Urothelium cell line (cell line): ENCODE results near the gene PDLIM5.
"Not testable (repeated sequence)": the region's sequence is repeated elsewhere in the genome, so short reads cannot be mapped to it uniquely, and the experiment has no call there.

Source experiments
- DNase-seq: peaks from one replicate; pipeline ENCODE4 v3.0.0; 2011; ENCODE audit warnings: low spot score, mixed read lengths
- FAIRE-seq: peaks from 2 replicates; lab custom pipeline; 2011; peaks lifted over from hg19 to GRCh38; lab: Jason Lieb, UNC

The PDLIM5 gene

DNA sequence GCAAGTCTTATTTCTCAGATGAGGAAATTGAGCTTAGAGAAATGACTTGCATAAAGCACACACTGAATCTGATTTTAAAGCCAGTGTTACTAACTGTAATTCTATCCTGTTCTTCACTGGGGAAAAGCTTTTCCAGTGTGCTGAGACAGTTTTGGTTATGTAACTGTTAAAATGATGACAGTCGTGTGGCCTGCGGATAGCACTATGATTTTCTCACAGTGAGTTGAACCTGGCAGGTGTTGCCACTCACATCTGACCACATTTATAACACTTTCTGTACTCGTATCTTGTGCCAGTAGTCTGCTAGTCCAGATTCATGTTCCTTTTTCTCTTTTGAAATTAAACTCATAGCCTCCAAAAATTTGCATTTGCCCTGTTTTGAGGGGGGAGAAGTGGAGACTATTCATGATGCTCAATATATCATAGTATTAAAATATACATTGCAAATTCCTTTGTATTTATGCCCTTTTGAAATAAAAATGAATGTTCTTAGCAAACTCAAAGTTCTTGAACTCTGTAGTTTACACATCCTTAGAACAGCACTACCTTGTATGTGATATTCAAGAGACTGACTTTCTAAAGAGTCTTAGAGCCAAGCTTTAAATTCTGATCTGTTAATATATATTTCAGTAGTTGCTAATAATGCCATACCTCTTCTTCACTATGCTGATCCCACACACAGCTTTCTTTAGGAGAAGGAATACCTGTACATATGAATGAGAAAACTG, 132.3 kb downstream of the PDLIM5 start:
- FAIRE-seq = no peak

DNA sequence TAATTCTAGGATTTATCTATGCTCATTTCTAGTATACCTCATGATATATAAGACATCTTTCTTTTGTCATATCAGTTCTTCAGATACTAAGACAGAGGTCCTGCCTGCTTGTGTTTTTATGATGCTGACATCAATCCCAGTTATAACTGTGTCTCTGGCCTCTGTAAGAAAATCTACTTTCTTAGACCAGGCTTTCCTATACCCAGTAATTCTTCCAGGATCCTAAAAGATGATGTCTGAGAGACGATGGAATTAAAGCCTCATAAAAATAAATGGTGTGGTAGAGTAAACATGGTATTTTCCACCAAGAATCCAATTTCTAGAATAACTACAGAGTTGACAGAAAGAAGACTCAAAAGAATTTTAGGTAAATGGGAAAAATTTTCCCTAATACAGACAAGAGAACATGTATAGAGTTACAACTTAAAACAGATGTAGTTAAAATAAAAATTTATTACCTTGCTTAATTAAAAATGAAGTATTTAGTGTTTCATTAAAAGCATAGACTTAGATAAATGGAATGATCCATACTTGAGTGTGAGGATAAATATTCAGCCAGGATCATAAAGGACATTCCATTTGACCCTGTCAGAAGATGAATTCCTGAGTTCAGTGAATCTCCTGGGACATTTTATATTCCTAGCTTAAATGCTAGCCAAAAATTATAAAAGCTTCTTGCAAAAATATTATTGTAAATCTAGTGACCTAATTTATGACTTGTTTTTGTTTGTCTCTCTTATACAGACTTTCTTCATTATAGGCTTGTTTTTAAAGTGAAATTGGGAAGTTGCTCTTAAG, 137.4 kb downstream of the PDLIM5 start:
- DNase-seq (no peak), FAIRE-seq (no peak)

More for the DNA sequence above, 132.3 kb downstream of the PDLIM5 start:
- DNase-seq = no peak

DNA sequence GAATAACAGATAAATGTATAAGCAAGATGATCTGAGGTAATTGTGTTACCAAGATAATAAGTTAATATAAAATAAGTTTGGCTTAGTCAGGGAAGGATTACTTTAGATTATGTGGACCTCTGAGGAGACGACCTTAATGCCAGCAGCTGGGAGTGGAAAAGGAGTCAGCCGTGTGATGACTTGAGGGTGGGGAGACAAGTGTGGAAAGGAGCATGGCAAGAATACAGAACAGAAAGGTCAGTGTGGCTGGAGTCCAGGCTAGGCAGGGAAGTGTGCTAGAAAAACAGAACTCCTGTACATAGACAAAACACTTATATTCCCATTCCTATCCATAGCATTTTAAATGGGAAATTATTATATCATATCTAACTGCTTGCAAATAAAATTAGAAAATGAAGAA, 138.8 kb downstream of the PDLIM5 start:
- FAIRE-seq (no peak), DNase-seq (no peak)

DNA sequence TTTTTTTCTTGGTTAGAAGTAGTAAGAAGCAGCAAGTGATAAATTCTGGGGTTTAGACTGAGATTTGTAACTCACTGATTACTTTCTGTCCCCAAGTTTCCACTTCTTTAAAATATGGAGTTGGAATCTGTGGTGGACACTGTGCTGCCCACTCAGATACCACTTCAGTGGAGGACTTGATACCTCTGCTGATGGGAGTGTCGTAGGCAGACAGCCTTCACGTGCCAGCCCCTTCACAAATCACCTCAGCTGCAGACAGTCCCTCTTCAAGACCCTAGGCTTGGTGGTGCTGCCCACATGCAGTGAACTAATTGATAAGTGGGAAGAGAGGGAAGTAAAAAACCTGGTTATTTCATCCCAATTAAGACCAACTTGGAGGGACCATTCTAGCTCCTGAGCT, 139.5 kb downstream of the PDLIM5 start:
- FAIRE-seq (no peak), DNase-seq (no peak)

DNA sequence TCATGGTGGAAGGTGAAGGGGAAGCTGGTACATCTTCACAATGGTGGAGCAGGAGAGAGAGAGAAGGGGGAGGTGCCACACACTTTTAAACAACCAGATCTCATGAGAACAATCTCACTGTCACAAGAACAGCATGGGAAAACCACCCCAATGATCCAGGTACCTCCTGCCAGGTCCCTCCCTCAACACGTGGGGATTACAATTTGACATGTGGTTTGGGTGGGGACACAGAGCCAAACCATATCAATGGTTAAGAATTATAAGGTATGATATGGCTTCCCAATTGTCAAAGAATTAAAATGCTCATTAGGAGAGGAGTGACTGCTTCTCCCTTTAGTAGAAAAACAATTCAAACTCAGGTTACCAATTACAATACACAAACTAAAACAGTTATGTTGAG, 143.3 kb downstream of the PDLIM5 start:
- FAIRE-seq (peak; percentile 59), DNase-seq (no peak)

DNA sequence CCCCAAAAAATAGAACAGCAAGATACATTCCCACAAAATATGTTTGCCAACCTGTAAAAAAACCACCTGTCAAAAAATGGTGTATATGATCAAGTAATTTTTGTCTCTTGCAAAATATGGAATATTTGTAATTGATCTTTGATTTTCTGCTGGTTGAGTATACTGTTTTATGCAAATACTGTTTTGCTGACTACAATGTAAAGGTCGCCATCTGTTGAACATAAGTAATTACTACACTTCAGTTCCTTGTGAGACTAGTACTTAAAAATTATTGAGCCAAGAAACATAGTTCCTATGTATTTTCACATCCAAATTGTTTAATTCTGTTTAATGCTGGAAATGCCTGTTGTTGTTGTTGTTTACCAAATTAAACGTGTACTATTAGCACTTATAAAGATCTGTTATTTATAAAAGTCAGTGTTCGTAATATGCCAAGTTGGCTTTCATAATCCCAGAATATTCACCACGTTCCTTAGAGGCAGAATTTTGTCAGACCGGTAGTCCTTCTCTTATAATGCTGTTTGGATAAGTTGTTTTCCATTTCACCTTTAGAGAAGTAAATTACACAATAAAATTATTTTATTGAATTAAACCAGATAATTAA, 144.2 kb downstream of the PDLIM5 start:
- no peak for FAIRE-seq
- DNase-seq = peak; percentile 21

DNA sequence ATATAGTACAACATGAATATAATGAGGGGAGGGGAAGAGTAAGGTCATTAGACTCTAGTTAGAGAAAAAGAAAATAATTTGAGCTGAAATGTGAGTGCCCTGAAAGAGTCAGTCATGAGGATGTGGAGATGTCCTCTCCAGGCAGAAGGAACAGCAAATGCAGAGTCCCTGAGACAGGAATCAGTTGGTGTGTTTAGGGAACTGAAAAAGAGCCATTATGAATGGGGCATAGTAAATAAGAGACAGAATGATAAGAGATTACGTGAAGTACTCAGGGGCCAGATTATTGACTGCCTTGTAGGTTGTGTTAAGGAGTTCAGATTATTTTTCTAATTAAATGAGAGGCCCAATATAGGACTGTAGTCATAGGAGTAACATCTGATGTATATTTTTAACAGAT, 147.0 kb downstream of the PDLIM5 start:
- no peak for DNase-seq
- no peak for FAIRE-seq

DNA sequence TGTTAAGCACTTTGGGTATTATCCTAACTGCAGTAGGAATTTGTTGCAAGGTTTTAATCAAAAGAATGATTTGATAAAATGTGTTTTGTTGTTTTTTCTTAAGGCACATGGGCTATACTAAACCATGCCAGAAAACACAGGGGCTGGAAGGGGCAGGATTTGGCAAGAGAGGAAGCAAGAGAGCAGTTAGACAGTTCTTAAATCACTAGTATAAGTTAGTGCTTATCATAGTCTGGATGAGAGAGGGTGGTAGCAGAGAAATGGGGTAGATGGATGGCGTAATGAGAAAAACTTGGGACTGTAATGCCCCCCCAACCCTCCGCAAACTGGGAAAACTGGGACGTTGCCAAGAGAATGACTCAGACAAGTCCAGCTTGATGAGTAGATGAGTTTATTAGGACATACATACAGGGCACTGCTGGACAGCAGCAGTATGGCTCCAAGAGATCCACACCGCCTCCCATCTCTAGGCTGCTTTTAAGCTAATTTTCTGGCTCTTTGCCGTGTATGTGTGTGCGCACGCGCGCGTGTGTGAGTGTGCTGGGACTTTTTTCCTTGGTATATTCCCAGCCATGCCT, 151.5 kb downstream of the PDLIM5 start:
- no peak for FAIRE-seq

DNA sequence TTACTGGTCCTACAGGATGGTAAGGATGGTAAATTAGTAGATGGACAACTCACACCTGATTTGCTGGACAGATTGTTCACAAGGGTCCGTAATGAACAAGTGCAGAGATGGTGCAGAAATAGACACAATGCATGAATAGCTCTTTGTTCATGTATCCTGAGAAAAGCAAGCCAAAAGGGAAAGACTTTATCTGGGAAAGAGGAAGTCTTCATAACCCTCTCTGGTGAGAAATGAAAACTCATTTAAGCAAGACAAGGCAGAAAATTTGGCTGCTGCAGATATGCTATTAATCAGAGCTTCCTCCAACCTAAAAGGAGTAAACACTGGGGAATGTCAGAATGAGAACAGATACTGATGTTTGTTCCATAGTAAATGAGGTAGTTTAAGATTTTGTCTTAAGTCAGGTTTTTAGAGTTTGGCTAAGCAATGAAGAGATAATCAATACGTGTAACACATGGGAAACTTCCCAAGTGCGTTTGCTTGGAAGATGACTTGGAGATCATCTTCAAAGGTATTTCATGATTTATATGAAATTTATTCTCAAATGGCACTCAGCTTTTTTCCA, 153.6 kb downstream of the PDLIM5 start:
- DNase-seq (no peak), FAIRE-seq (no peak)

More for the DNA sequence above, 151.5 kb downstream of the PDLIM5 start:
- peak; percentile 27 for DNase-seq

DNA sequence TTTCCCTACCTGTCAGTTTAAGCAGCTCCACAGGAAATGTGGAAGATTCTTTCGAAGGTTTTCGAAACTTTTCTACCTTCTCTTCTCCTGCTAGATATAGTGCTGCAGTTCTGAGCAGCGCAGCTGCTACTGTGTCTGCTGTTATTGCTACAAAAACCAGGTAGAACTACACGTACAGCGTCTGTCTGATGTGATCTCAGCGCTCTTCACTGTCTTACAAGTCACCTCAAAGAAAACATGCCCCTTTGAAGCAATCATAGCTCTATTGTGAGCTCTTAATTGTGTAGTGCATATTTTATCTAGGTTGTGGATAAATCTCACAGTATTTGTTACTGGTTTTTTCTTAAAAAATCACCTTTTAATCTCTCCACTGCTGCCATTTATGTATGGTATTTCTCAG, 158.4 kb downstream of the PDLIM5 start:
- DNase-seq = no peak
- no peak for FAIRE-seq

DNA sequence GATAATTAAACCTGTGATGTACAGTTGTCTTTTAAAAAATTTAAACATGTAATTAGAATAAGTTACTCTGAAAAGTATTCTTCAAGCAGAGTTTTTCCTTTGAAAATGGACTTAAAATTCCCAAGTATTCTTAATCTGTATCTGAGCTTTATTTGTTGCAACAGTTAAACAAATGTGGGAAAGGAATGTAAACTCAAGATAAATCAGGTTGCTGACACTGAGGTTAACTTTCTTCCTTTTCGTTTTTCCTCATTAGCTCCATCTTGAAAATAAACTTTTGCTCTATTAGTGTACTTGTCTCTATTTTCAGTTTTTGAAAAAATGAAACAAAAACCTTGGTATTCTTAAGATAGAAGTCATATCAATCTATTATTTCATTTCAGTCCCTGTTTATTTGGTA, 161.5 kb downstream of the PDLIM5 start:
- DNase-seq = no peak
- no peak for FAIRE-seq

DNA sequence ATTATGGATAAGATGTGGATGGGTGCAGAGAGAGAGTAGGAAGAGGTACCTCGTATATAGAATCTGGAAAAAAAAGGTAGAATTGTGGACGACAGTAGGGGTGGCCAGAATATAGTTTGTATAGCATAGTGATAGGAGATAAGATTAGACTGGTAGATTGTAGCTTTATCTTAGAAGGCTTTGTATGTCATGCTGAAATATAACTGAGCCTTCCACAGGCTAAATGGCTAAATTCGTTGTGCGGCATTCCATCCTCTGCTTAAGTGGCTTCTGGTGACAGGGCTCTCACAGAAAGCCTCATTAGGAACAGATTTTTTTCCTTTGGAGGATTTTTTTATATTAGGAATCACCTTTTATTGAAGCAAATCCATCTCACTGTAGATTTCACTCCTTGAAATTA, 163.7 kb downstream of the PDLIM5 start:
- DNase-seq (no peak), FAIRE-seq (no peak)

DNA sequence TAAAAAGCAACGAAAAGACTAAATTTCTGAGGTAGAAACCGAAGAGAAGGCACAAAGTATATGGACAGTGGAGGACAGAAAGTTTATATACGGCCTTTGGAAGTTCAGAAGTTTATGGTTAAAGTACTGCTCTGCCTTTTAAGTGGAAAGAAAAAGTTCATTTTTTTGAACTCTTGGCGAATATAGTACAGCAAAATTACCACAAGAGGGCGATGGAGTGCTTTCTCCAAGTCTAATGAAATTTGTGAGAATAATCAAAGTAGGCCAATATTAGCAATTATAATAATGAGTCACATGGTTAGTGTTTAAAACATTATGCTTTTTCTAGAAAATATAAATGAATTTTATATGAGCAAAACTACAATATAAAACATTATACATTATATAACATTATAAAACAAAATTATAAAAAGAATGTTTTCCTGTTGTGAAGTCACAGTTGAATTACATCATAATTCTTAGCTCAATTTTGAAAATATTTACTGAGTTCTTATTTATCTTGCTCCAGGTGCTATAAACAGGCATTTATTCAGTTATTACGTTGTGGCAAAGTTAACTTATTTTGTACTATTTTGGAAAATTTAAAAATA, 169.8 kb downstream of the PDLIM5 start:
- no peak for FAIRE-seq
- DNase-seq = peak; percentile 30

DNA sequence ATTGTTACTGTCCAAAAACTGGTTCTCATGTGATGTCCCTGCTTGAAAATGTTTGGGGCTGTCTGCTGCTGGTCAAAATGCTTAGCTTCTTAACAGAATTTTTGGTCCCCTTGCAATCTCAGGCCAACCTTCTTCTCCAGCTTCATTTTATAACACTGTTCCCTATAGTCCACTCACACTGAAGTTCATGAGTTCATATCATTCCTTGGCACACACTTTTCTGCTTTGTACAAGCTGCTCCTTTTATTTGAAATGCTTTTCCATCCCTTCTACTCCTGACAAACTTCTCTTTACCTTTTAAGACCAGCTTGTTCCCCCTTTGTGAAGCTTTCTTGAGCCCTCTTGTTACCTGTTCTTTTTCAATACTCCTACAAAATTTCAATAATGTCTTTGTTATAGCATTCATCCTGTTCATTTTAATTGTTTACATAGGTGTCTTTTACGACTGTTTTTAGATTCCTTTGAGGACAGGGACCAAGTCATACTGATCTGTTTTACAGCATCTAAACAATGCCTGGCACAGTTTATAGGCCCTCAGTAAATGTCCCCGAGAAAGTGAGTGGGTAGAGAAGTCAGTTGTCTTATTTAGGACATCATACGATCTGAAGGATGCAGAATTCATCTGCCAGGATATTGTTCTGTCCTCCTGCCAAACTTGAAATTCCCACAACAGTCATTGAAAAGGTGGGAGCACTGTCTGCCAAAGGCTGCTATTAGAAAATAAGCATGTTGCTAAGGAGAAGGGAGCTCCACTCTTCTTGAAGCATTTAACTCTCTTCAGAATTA, 171.6 kb downstream of the PDLIM5 start:
- no peak for DNase-seq
- no peak for FAIRE-seq

DNA sequence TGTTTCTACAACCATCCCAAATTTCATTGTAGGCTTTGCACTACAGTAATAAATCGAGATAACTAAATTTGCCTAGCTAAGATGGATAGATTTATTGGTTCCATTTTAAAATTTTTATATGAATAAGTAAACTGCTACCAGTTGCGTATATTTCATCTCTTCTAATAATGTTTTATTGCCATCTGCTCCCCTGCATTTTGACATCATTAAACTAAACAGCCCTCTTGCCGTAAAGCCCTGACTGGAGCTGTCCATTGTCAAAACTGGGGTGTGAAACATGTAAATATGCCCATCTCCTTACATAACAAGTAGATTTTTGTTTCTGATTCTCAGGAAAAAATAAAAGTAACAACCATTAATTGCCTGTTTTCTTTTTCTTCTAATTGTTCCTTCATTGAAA, 175.2 kb downstream of the PDLIM5 start:
- FAIRE-seq (no peak), DNase-seq (no peak)

DNA sequence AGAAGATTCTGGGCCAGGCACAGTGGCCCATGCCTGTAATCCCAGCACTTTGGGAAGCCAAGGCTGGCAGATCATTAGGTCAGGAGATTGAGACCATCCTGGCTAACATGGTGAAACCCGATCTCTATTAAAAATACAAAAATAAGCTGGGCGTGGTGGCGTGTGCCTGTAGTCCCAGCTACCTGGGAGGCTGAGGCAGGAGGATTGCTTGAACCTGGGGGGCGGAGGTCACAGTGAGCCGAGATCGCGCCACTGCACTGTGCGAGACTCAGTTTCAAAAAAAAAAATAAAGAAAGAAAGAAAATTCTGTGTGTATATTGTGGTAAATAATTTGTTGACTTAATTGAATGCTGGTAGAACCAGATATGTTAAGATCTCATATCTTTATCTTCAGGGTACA, 177.3 kb downstream of the PDLIM5 start:
- not testable (repeated sequence) for DNase-seq, FAIRE-seq

DNA sequence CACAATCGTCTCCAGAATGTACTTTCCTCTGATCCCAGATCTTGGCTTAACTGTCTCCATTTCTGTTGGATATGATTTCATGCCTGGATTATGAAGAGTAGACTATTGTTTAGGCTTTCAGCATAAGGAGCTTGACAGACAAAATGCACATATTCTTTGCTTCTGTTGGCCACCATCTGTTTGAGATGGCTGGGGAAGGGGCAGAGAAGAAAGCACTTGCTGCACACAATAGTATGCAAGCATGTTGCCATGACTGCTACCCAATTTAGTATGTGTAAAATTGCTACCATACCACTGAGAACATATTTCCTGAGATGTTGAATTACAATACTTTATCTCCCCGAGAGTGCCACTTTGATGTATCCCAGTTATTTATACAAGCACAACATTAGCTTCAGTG, 178.1 kb downstream of the PDLIM5 start:
- no peak for FAIRE-seq

DNA sequence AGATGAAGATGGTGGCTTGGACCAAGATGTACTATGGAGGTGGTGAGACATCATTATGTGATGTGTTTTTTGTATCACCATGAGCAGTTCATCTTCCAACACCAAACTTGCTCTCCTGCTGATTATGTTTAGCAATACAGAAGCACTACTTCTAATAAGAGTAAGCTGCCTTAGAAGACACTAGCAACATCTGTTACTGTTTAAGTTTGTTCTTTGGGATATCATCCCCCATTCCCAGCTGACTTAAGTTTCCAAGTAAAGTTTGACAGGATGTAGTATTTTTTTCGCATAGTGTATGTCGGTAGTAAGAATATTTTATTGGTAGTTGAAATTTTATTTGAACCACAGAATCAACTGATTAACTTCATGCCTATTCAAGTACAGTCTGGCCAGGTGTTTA, 182.5 kb downstream of the PDLIM5 start:
- no peak for DNase-seq
- FAIRE-seq = no peak

More for the DNA sequence above, 178.1 kb downstream of the PDLIM5 start:
- DNase-seq = no peak

DNA sequence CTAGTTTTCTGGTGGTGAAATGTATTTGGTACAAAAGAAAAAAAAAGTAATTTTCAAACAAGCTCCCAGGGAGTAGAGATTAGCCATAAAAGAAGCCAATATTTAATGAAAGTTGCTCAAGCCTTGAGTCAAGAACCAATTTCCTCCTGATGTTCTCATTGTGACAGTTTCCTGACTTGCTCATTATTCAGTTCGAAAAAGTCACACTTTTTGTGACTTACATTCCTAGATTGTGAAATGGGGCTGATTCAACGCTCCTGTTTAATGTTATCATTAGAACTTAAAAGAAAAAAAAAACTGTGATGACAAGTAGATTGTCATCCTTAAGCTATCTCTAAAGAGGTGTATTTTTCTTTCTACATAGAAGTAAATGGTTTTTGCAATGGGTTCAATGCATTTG, 183.4 kb downstream of the PDLIM5 start:
- no peak for FAIRE-seq

DNA sequence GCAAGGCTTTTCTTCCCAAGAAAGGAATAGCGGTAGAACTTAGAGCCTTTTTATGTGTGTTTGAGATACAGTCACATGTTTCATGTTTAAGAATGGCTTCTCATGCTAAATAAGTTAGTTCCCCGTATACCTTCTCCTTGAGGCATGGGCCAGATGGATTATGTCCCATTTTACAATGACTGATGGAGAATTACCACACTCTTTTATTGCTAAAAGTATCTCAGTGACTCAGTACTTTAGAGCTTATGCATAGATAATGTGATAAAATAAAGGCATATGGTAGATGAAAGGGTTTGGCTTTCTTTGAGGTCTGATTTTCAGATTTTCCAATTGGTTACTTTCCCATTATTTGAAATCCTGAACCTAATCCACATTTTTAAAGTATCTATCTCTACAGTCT, 184.3 kb downstream of the PDLIM5 start:
- DNase-seq (no peak), FAIRE-seq (no peak)

More for the DNA sequence above, 183.4 kb downstream of the PDLIM5 start:
- DNase-seq = no peak
